OCI-LY1 (cell line): ENCODE data around the gene AKAP13.

Experiments used
- CTCF ChIP-seq: fragments of 200-600 bp; sonication (generic), shearing (Covaris generic); IDR thresholded peaks from 2 replicates; pipeline ENCODE4 v1.5.1; 2017; ENCODE audit warnings: mild to moderate bottlenecking, antibody characterized with exemption, low read length, moderate library complexity, mixed read lengths
- EZH2 ChIP-seq: fragments of 200-600 bp; sonication (generic), shearing (Covaris generic); IDR thresholded peaks from 2 replicates; pipeline ENCODE4 v1.8.0; 2017; ENCODE audit warnings: borderline replicate concordance, mixed run types, mild to moderate bottlenecking, antibody characterized with exemption, low read length, moderate library complexity, mixed read lengths

- no peak for TF ChIP-seq CTCF
- TF ChIP-seq EZH2, result no peak
These were observed 365.2 kb downstream of the AKAP13 start for GRCh38 chr15:85745525-85746150.
